HL-60 (cell line): ENCODE measurements around the gene ABCE1.
A peak's percentile ranks its signal among the peaks of the same experiment; 100 is the strongest.

Source experiments
- DNase-seq, 2 experiments: peaks; one replicate each; pipeline ENCODE4 v3.0.0-alpha.2; 2010 to 2020; ENCODE audit warnings: low read depth in 1 of 2, low spot score in 1 of 2
- H3K27ac ChIP-seq: fragments of 250-450 bp; sonication (Bioruptor Pico); replicated peaks from 2 replicates; pipeline ENCODE4 v1.5.1; 2020; ENCODE audit warnings: mild to moderate bottlenecking, moderate library complexity
- H3K27me3 ChIP-seq: fragments of 250-450 bp; sonication (Bioruptor Pico); 2 replicates; pipeline ENCODE4 v1.5.1; 2021; ENCODE audit warnings: mild to moderate bottlenecking, moderate library complexity; ENCODE audit not compliant: insufficient read depth, poor library complexity, severe bottlenecking
- H3K4me3 ChIP-seq: replicated peaks from 2 replicates; pipeline ENCODE4 v1.5.1; 2011; ENCODE audit warnings: mild to moderate bottlenecking, control low read depth, low read length; ENCODE audit not compliant: insufficient read depth
- GABPA ChIP-seq: IDR thresholded peaks from 2 replicates; pipeline ENCODE4 v1.6.1; 2012; ENCODE audit warnings: low read depth
- POLR2AphosphoS5 ChIP-seq: IDR thresholded peaks from 2 replicates; pipeline ENCODE4 v1.6.1; 2012; ENCODE audit warnings: low read depth
- SPI1 ChIP-seq: IDR thresholded peaks from 2 replicates; pipeline ENCODE4 v1.6.1; 2012; ENCODE audit warnings: low read depth, mild to moderate bottlenecking, borderline replicate concordance
- TF ChIP-seq, protein P1 (sequence below): IDR thresholded peaks from one replicate; pipeline ENCODE4 v1.5.1; 2011; ENCODE audit warnings: low read length, control low read depth, inconsistent platforms; ENCODE audit not compliant: insufficient read depth
- TF ChIP-seq, protein P2 (sequence below): IDR thresholded peaks from 2 replicates; pipeline ENCODE4 v1.6.1; 2012; ENCODE audit warnings: low read depth; ENCODE audit not compliant: insufficient replicate concordance

The ABCE1 gene

DNA sequence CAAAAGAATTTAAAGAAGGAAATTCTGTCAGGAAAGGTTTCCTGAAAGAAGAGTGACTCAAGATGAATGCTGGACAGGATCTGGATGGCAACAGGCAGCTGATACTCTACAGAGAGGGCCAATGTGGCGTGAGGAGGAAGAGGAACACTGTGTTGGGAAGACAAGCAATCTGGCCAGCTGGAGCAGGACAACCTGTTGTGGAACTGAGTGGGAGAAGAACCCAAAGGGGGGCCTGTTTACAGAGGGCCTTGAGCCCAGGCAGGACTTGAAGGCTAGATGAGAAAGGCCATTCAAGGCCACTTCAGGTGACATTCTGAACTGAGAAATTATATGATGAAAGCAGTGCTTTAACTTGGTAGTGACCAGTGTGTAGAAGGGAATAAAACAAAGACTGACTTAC, 73.8 kb downstream of the ABCE1 start:
- DNase-seq, result no peak
- H3K4me3 ChIP-seq, result no peak overlapping the region
- H3K27ac ChIP-seq, result no peak overlapping the region
- TF ChIP-seq POLR2AphosphoS5 (no peak), GABPA (no peak), SPI1 (no peak)
- TF ChIP-seq, protein P1, sequence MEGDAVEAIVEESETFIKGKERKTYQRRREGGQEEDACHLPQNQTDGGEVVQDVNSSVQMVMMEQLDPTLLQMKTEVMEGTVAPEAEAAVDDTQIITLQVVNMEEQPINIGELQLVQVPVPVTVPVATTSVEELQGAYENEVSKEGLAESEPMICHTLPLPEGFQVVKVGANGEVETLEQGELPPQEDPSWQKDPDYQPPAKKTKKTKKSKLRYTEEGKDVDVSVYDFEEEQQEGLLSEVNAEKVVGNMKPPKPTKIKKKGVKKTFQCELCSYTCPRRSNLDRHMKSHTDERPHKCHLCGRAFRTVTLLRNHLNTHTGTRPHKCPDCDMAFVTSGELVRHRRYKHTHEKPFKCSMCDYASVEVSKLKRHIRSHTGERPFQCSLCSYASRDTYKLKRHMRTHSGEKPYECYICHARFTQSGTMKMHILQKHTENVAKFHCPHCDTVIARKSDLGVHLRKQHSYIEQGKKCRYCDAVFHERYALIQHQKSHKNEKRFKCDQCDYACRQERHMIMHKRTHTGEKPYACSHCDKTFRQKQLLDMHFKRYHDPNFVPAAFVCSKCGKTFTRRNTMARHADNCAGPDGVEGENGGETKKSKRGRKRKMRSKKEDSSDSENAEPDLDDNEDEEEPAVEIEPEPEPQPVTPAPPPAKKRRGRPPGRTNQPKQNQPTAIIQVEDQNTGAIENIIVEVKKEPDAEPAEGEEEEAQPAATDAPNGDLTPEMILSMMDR, result no peak
- TF ChIP-seq, protein P2, sequence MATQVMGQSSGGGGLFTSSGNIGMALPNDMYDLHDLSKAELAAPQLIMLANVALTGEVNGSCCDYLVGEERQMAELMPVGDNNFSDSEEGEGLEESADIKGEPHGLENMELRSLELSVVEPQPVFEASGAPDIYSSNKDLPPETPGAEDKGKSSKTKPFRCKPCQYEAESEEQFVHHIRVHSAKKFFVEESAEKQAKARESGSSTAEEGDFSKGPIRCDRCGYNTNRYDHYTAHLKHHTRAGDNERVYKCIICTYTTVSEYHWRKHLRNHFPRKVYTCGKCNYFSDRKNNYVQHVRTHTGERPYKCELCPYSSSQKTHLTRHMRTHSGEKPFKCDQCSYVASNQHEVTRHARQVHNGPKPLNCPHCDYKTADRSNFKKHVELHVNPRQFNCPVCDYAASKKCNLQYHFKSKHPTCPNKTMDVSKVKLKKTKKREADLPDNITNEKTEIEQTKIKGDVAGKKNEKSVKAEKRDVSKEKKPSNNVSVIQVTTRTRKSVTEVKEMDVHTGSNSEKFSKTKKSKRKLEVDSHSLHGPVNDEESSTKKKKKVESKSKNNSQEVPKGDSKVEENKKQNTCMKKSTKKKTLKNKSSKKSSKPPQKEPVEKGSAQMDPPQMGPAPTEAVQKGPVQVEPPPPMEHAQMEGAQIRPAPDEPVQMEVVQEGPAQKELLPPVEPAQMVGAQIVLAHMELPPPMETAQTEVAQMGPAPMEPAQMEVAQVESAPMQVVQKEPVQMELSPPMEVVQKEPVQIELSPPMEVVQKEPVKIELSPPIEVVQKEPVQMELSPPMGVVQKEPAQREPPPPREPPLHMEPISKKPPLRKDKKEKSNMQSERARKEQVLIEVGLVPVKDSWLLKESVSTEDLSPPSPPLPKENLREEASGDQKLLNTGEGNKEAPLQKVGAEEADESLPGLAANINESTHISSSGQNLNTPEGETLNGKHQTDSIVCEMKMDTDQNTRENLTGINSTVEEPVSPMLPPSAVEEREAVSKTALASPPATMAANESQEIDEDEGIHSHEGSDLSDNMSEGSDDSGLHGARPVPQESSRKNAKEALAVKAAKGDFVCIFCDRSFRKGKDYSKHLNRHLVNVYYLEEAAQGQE, result no peak
- H3K27me3 ChIP-seq, result no peaks in the 10 kb centered on the region

DNA sequence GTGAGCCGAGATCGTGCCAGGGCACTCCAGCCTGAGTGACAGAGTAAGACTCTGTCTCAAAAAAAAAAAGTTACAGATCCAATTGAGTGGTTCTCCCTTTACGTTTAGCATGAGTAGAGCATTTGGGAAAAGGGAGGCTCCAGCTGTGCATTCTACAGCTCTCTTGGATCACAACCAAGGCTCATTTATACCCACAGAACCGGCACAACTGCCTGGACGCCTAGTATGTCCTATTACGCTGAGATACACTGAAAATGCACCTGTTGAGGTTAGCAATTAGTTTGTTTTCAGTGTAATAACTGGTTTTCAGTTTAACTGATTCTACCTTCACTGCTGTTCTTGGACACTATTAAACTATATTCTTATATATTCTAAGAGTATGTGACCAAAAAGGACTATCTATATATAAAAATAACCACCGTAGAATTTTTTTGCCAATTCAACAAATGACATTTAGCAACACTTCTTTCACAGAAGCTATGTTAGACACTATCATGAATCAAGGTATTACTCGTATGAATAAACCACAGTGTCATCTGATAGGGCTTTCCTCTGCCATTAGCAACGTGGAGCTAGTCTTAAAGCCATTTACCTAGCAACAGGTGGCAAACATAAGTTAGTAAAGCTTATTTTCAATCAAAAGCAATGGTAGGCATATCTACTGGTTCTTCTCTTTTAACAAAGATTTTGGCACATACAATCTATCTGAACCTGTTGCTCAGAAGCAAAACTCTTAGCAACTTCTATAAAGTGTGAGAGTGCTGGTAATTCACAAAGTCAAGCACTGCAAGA, 78.7 kb downstream of the ABCE1 start:
- TF ChIP-seq, protein P1, result no peak
- TF ChIP-seq SPI1 (no peak), GABPA (no peak), POLR2AphosphoS5 (no peak)
- TF ChIP-seq, protein P2, result no peak
- DNase-seq, result no peak
- Histone ChIP-seq H3K4me3 (peak overlapping the region; percentile 65), H3K27ac (peak overlapping the region; percentile 99), H3K27me3 (no peaks in the 10 kb centered on the region)

DNA sequence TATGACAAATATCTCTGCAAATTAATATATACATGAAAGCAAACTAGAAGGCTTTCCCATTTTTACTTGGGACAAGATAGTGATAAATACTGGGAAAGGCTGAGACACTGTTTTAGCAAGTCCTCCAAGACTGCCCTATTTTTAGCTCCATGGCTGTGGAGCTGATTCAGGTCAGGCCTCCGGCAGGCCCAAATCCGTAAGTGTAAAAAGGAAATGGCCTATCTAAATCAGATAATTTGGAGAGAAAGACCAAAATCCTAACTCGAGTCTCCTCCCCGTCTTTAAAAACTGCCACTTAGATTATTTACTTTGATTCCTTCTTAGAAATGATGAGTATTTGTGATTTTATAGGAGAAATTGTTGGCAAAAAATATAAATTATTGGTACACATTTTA, 79.4 kb downstream of the ABCE1 start:
- DNase-seq, result peak in 1 of 2 experiments; percentile 12
- Histone ChIP-seq H3K27me3 (no peaks in the 10 kb centered on the region), H3K27ac (peak overlapping the region; percentile 99), H3K4me3 (peak overlapping the region; percentile 65)
- TF ChIP-seq SPI1 (no peak), POLR2AphosphoS5 (no peak), GABPA (no peak)
- TF ChIP-seq, protein P2, result no peak
- TF ChIP-seq, protein P1, result no peak
